HG03439 (cell line): ENCODE results near the gene GRAPL.
A peak's percentile ranks its signal among the peaks of the same experiment; 100 is the strongest.
"Not testable (repeated sequence)": the region's sequence is repeated elsewhere in the genome, so short reads cannot be mapped to it uniquely, and the experiment has no call there.

Experiments used
- ATAC-seq: cut with Tn5 transposase; IDR thresholded peaks from one replicate; pipeline ENCODE4 v1.9.1; 2021; ENCODE audit warnings: mild to moderate bottlenecking, moderate library complexity; ENCODE audit not compliant: unreplicated experiment

The GRAPL gene

GRCh38 chr17:19127148-19127980 lies at the start of gene GRAPL:
TSS of gene GRAPL (plus strand) at chr17:19127589. CDS start at chr17:19127620, 31 bp downstream.
- not testable (repeated sequence) for ATAC-seq

- not testable (repeated sequence) for ATAC-seq
Observed at GRCh38 chr17:19088804-19089685, 38.3 kb upstream of the GRAPL start.

GRCh38 chr17:19090058-19090772 lies 37.2 kb upstream of the GRAPL start:
- ATAC-seq: not testable (repeated sequence)

- not testable (repeated sequence) for ATAC-seq
Observed at GRCh38 chr17:19092737-19093683, 34.4 kb upstream of the GRAPL start.

GRCh38 chr17:19093684-19094438 lies 33.5 kb upstream of the GRAPL start:
- ATAC-seq: not testable (repeated sequence)

GRCh38 chr17:19108517-19108916 lies 18.9 kb upstream of the GRAPL start:
- ATAC-seq: not testable (repeated sequence)

GRCh38 chr17:19110189-19111097 lies 16.9 kb upstream of the GRAPL start:
- ATAC-seq: peak; percentile 12

- peak; percentile 81 for ATAC-seq
Observed at GRCh38 chr17:19111111-19111711, 16.2 kb upstream of the GRAPL start.

GRCh38 chr17:19111801-19112458 lies 15.5 kb upstream of the GRAPL start:
- peak; percentile 24 for ATAC-seq

- ATAC-seq: not testable (repeated sequence)
Observed at GRCh38 chr17:19112459-19112826, 14.9 kb upstream of the GRAPL start.

GRCh38 chr17:19118695-19119094 lies 8.7 kb upstream of the GRAPL start:
- peak; percentile 59 for ATAC-seq

GRCh38 chr17:19125289-19125688 lies 2.1 kb upstream of the GRAPL start:
- ATAC-seq: not testable (repeated sequence)

- not testable (repeated sequence) for ATAC-seq
Observed at GRCh38 chr17:19129500-19129899, 2.1 kb downstream of the GRAPL start.

GRCh38 chr17:19131108-19131507 lies 3.7 kb downstream of the GRAPL start:
- ATAC-seq: not testable (repeated sequence)

GRCh38 chr17:19131772-19132171 lies 4.4 kb downstream of the GRAPL start:
- ATAC-seq: not testable (repeated sequence)

GRCh38 chr17:19133793-19134192 lies 6.4 kb downstream of the GRAPL start:
- ATAC-seq: not testable (repeated sequence)

GRCh38 chr17:19135391-19135790 lies 8.0 kb downstream of the GRAPL start:
- ATAC-seq: not testable (repeated sequence)
